Mesothelial cell of epicardium (in vitro differentiated cells): ENCODE data around the gene NXT1. TPM values are rescaled to one million over a fixed set of nuclear protein-coding genes. Genes with fewer than 3 reads are reported as not detected.
A peak's percentile ranks its signal among the peaks of the same experiment; 100 is the strongest.

ENCODE experiments used
- DNase-seq, 2 experiments: peaks; one replicate each; pipeline ENCODE4 v3.0.0; 2021; ENCODE audit warnings: low spot score in 2 of 2; ENCODE audit not compliant: unreplicated experiment in 2 of 2
- H3K27ac Mint-ChIP-seq: 2 replicates; pipeline ENCODE4 v1.8.0; 2021; ENCODE audit warnings: mixed read lengths
- H3K27me3 Mint-ChIP-seq: 2 replicates; pipeline ENCODE4 v1.8.0; 2021; ENCODE audit warnings: low read depth, mixed read lengths
- H3K36me3 Mint-ChIP-seq: 2 replicates; pipeline ENCODE4 v1.8.0; 2021; ENCODE audit warnings: mixed read lengths
- H3K4me1 Mint-ChIP-seq: 2 replicates; pipeline ENCODE4 v1.8.0; 2021; ENCODE audit warnings: mixed read lengths
- H3K4me3 Mint-ChIP-seq: 2 replicates; pipeline ENCODE4 v1.8.0; 2021; ENCODE audit warnings: mild to moderate bottlenecking, moderate library complexity, mixed read lengths
- H3K9me3 Mint-ChIP-seq: 2 replicates; pipeline ENCODE4 v1.8.0; 2021; ENCODE audit warnings: mixed read lengths
- total RNA-seq: library from RNA; stranded (reverse); gene quantifications from 3 replicates; pipeline ENCODE4 v1.2.1, GENCODE V29; 2021
- TF ChIP-seq, protein P1 (sequence below): fragments of 200-600 bp; sonication (generic); IDR thresholded peaks from one replicate; pipeline ENCODE4 v1.5.0; 2021; ENCODE audit warnings: antibody characterized with exemption; ENCODE audit not compliant: unreplicated experiment

Gene NXT1
- total RNA-seq, 1 donor from 2014 or later = 24.8 TPM

DNA sequence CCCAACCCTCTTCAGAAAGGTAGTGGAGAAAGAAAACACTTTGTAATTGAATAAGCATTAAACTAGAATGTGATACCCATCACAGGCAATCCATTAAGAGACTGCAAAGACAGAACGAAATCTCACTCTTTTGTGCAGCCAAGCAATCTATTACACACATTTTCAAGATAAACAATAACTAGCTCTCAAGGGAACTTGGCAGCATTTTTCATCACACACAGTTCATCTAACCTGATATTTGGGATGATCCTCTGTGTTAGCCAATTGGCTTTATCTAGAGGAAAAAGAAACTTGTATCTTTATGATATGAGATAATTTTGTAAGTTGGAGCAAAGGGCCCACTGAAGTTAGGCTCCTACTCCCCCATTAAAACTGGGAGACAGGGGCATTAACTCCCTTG is 9.9 kb downstream of the NXT1 start:
- peaks cover 52% of the 10 kb centered on the region for H3K4me1 Mint-ChIP-seq
- DNase-seq = no peak
- H3K36me3 Mint-ChIP-seq = peaks cover 9% of the 10 kb centered on the region
- peak overlapping the region; percentile 97 for H3K27ac Mint-ChIP-seq
- TF ChIP-seq, protein P1, sequence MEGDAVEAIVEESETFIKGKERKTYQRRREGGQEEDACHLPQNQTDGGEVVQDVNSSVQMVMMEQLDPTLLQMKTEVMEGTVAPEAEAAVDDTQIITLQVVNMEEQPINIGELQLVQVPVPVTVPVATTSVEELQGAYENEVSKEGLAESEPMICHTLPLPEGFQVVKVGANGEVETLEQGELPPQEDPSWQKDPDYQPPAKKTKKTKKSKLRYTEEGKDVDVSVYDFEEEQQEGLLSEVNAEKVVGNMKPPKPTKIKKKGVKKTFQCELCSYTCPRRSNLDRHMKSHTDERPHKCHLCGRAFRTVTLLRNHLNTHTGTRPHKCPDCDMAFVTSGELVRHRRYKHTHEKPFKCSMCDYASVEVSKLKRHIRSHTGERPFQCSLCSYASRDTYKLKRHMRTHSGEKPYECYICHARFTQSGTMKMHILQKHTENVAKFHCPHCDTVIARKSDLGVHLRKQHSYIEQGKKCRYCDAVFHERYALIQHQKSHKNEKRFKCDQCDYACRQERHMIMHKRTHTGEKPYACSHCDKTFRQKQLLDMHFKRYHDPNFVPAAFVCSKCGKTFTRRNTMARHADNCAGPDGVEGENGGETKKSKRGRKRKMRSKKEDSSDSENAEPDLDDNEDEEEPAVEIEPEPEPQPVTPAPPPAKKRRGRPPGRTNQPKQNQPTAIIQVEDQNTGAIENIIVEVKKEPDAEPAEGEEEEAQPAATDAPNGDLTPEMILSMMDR = no peak
- peak overlapping the region; percentile 73 for H3K4me3 Mint-ChIP-seq
- no peaks in the 10 kb centered on the region for H3K27me3 Mint-ChIP-seq
- H3K9me3 Mint-ChIP-seq = no peaks in the 10 kb centered on the region

DNA sequence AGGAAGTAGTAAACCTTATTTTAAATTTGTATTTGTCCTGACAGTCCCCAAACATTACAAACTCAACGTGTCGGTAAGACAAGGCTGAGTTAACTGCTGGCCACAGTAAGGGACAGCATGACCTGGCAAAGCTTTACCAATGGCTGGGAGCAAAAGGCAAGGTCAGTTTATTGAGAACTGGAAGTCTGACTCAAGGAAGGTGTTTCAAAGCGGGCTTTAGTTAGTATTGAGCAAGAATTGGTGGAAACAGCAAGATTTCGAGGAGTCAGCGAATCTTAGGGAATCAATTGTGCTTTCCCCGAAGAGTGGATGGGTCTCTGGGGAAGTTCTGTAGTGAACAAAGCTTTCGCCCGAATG is 10.5 kb downstream of the NXT1 start:
- Mint-ChIP-seq H3K27me3 (no peaks in the 10 kb centered on the region), H3K4me3 (peak overlapping the region; percentile 73), H3K9me3 (no peaks in the 10 kb centered on the region), H3K27ac (peak overlapping the region; percentile 97), H3K36me3 (peaks cover 11% of the 10 kb centered on the region), H3K4me1 (peaks cover 54% of the 10 kb centered on the region)
- DNase-seq = no peak
- TF ChIP-seq, protein P1 = no peak

DNA sequence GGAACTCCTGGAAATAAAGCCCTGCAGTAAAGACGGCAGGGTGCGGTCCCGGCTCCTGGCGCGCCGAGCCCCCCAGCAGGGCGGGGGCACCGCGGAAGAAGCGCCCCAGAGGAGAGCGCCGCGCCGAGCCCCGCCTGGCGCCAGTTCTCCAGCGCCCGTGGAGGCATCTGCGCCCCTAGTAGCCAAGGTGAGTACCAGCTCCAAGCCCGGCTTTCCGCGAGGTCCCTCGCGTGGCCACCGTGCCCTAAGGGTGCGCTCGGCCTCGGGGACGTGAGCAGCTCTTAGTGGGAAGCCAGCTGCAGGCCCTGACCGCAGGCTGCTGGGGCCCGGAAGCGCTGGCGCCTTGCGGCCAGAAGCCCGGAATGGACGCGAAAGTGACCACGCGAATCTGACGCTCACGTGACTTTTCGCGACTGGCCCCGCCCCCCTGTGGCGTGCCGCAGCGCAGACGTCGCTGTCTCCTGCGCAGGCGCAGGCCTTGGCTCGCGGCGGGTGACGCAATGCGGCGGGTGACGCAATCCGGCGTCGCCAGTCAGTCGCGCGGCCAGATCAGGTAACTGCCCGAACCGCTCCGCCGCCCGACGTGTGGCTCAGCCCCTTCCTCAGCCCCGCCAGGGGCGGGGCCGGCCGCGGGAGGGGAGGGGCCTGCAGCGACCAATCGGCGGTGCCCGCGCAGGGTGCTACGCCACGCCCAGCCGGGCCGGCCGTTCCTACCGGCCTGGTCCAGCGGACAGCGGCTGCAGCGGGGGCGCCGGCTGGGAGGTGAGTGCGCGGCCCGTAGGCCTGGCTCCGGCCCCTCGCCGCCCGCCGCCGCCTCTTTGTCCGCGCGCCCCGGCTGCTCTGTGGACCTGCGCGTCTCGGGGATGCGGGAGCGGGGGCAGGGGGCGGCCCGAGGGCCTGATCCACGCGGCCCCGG is 11.1 kb downstream of the NXT1 start, which contains the start of gene GZF1:
Gene GZF1 (plus strand): TSS at position 707 of the 916 bp plus-strand sequence. CDS start 2,202 bp downstream, outside the sequence.
- DNase-seq = peak; percentile 98 to 100
- H3K36me3 Mint-ChIP-seq = peaks cover 11% of the 10 kb centered on the region
- TF ChIP-seq, protein P1 = no peak
- no peaks in the 10 kb centered on the region for H3K27me3 Mint-ChIP-seq
- H3K9me3 Mint-ChIP-seq = no peaks in the 10 kb centered on the region
- peaks cover 57% of the 10 kb centered on the region for H3K4me1 Mint-ChIP-seq
- peak within 1 kb of the TSS; percentile 98 for H3K27ac Mint-ChIP-seq
- H3K4me3 Mint-ChIP-seq = peak within 1 kb of the TSS; percentile 96

DNA sequence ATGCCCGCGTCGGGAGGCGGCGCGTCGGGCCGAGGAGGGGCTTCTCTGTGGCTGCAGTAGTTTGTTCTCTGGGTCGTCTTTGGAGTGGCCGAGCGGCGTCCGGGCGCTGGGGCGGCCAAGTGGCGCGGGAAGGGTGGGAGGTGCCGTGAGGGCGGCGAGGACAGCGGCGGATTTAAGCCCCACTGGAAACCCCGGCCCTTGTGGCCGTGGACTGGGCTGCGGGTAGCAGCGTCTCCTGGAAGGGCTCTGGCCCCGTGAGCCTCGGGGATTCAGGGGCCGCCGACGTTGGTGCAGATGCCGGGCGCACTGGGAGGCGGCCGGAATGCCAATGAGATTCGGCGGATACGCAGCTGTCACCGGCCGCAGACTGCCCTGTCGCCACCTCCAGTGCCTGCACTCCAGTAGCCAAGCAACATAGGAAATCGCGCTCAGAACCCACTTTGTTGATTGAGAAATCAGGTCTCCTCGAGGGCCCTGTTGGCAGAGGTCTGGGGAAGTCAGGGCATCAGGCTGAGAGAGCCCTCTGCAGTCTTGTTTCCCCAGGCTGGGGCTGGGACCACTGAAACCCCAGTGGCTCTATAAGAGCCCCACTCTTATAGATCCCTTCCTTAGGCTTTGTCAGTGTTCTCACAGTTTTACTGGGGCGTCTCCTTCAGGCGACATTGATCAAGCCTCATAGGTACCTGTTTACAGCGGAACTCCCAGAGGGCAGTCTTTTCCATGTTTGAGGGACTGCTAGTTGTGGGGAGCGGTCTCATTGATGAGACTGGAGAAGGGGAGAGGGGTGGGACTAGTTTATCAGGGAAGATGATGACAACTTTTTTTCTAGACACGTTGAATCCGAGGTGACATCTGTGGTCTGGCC is 12.0 kb downstream of the NXT1 start:
- Mint-ChIP-seq H3K27me3 (no peaks in the 10 kb centered on the region), H3K4me3 (peak overlapping the region; percentile 96), H3K9me3 (no peaks in the 10 kb centered on the region), H3K27ac (peak overlapping the region; percentile 98), H3K36me3 (peaks cover 11% of the 10 kb centered on the region), H3K4me1 (peaks cover 54% of the 10 kb centered on the region)
- TF ChIP-seq, protein P1 = no peak
- DNase-seq = no peak

DNA sequence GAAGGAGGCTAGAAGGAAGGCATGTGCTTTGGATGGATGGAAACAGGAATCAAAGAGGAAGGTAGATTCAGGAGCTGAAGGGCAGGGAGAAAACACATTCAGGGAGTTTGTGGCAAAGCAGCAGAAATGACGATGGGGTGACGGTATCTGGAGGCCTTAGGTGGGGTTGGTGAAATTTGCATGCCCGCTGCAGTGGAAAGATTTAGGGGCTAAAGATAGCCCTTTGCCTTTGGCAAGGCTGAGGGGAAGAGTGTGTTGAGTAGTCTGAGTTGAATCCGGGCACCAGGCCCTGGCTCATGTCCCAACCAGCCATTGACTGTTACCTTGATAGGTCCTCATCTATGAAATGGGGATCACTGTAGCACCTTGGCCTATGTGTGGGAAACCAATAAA is 12.7 kb downstream of the NXT1 start:
- H3K4me3 Mint-ChIP-seq = peak overlapping the region; percentile 96
- TF ChIP-seq, protein P1 = no peak
- no peak for DNase-seq
- H3K36me3 Mint-ChIP-seq = peaks cover 11% of the 10 kb centered on the region
- H3K9me3 Mint-ChIP-seq = no peaks in the 10 kb centered on the region
- peaks cover 57% of the 10 kb centered on the region for H3K4me1 Mint-ChIP-seq
- H3K27me3 Mint-ChIP-seq = no peaks in the 10 kb centered on the region
- H3K27ac Mint-ChIP-seq = peak overlapping the region; percentile 98
